CD4-positive, alpha-beta T cell treated with Interleukin-15 for 4 hours (primary cell): ENCODE measurements around the gene SCAMP2.

Experiments used
- DNase-seq: peaks from one replicate; pipeline ENCODE4 v3.0.0-alpha.2; 2020; ENCODE audit warnings: low spot score

SCAMP2 gene

DNA sequence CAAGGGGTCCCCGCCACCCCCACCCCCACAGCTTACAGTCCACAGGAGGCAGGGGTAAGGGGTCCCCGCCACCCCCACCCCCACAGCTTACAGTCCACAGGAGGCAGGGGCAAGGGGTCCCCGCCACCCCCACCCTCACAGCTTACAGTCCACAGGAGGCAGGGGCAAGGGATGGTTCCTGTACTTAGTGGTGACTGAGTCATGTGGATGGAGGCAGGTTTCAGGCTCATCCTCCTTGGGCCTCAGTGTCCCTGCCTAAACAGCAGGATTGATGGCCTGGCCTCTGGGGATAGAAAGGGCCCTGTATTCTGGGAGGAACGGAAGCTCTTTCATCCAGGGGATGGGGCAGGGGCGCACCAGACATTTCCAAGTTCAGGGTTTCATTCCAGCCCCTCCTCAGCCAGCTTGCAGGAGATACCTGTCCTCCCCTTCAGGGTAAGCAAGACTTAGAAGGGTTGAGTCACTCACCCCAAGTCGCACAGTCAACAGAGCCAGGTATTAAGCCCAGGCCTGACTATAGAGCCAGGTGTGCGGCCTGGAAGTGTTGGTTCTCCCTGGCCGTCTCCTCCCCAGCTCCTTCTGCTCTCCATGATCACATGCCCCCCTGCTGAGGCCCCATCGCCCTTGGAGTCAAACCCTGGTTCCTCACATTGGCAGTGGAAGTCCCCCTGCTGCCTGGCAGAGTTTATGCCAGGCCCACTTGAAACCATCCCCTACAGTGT lies 78.8 kb downstream of the SCAMP2 start:
- no peak for DNase-seq
